B cell (primary cell): Measurements from ENCODE around the gene NAGLU.

Source experiments
- EZH2 ChIP-seq: IDR thresholded peaks from 2 replicates; pipeline ENCODE4 v1.6.1; 2012; ENCODE audit warnings: borderline replicate concordance, low read depth, mild to moderate bottlenecking, moderate library complexity, low read length; ENCODE audit not compliant: insufficient read depth, poor library complexity, severe bottlenecking
- TF ChIP-seq, protein P1 (sequence below): fragments of 200-600 bp; IDR thresholded peaks from one replicate; pipeline ENCODE4 v1.8.0; 2022; ENCODE audit warnings: antibody characterized with exemption, mild to moderate bottlenecking

GRCh38 chr17:42507671-42508070, 28.4 kb upstream of the NAGLU start:
- TF ChIP-seq, protein P1, sequence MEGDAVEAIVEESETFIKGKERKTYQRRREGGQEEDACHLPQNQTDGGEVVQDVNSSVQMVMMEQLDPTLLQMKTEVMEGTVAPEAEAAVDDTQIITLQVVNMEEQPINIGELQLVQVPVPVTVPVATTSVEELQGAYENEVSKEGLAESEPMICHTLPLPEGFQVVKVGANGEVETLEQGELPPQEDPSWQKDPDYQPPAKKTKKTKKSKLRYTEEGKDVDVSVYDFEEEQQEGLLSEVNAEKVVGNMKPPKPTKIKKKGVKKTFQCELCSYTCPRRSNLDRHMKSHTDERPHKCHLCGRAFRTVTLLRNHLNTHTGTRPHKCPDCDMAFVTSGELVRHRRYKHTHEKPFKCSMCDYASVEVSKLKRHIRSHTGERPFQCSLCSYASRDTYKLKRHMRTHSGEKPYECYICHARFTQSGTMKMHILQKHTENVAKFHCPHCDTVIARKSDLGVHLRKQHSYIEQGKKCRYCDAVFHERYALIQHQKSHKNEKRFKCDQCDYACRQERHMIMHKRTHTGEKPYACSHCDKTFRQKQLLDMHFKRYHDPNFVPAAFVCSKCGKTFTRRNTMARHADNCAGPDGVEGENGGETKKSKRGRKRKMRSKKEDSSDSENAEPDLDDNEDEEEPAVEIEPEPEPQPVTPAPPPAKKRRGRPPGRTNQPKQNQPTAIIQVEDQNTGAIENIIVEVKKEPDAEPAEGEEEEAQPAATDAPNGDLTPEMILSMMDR = no peak
- no peak for TF ChIP-seq EZH2
